OCI-LY7 (cell line): ENCODE measurements around the gene CAP1. TPM values are rescaled to one million over a fixed set of nuclear protein-coding genes. Genes with fewer than 3 reads are reported as not detected.

Experiments
- BruUV-seq: library from RNA; stranded (reverse); fragments of 400-500 nt; replicated peaks from 2 replicates; lab custom pipeline; 2021; lab: Mats Ljungman, UMichigan
- CTCF ChIA-PET: fragments of 300-600 bp; sonication (Branson Sonifier 250); formaldehyde crosslinking; loops from one replicate; lab custom pipeline; 2022; ENCODE audit warnings: antibody characterized with exemption; ENCODE audit not compliant: unreplicated experiment; lab: Charles Lee
- POLR2A ChIA-PET: fragments of 300-600 bp; sonication (Branson Sonifier 250); formaldehyde crosslinking; loops from one replicate; lab custom pipeline; 2022; ENCODE audit warnings: antibody characterized with exemption; lab: Charles Lee
- DNase-seq: peaks from one replicate; pipeline ENCODE4 v3.0.0-alpha.2; 2015; ENCODE audit warnings: low spot score
- H2AFZ ChIP-seq: fragments of 200-600 bp; sonication (generic), shearing (Covaris generic); 2 replicates; pipeline ENCODE4 v1.6.1; 2014; ENCODE audit warnings: mild to moderate bottlenecking, antibody characterized with exemption, low read length, moderate library complexity
- H3K27ac ChIP-seq: fragments of 200-600 bp; sonication (generic); 2 replicates; pipeline ENCODE4 v1.5.1; 2014; ENCODE audit warnings: mixed run types, low read depth, mild to moderate bottlenecking, moderate library complexity, low read length, inconsistent platforms; ENCODE audit not compliant: poor library complexity, severe bottlenecking
- H3K36me3 ChIP-seq: fragments of 200-600 bp; sonication (generic); 2 replicates; pipeline ENCODE4 v1.6.1; 2014; ENCODE audit warnings: mild to moderate bottlenecking, antibody characterized with exemption, low read length, moderate library complexity, mixed read lengths; ENCODE audit not compliant: insufficient read depth
- H3K4me1 ChIP-seq: fragments of 200-600 bp; sonication (generic); 2 replicates; pipeline ENCODE4 v1.5.1; 2014; ENCODE audit warnings: mild to moderate bottlenecking, low read length; ENCODE audit not compliant: insufficient read depth, poor library complexity, severe bottlenecking
- H3K4me2 ChIP-seq: fragments of 200-600 bp; sonication (generic); 2 replicates; pipeline ENCODE4 v1.6.1; 2014; ENCODE audit warnings: mild to moderate bottlenecking, low read length
- H3K4me3 ChIP-seq: fragments of 200-600 bp; sonication (generic); 2 replicates; pipeline ENCODE4 v1.5.1; 2014; ENCODE audit warnings: mild to moderate bottlenecking, low read depth, low read length; ENCODE audit not compliant: poor library complexity, severe bottlenecking
- H3K79me2 ChIP-seq: fragments of 200-600 bp; sonication (generic); 2 replicates; pipeline ENCODE4 v1.6.1; 2016; ENCODE audit warnings: low read depth, mild to moderate bottlenecking, low read length, moderate library complexity, mixed read lengths; ENCODE audit not compliant: insufficient read depth
- H3K9me2 ChIP-seq: fragments of 200-600 bp; sonication (generic); 2 replicates; pipeline ENCODE4 v1.6.1; 2016; ENCODE audit warnings: mild to moderate bottlenecking, low read length, mixed read lengths; ENCODE audit not compliant: insufficient read depth
- H3K9me3 ChIP-seq: fragments of 200-600 bp; sonication (generic); 2 replicates; pipeline ENCODE4 v1.6.1; 2014; ENCODE audit warnings: mild to moderate bottlenecking, mixed run types, low read length, mixed read lengths
- H4K20me1 ChIP-seq: fragments of 200-600 bp; sonication (generic); 2 replicates; pipeline ENCODE4 v1.6.1; 2014; ENCODE audit warnings: mild to moderate bottlenecking, antibody characterized with exemption, low read length, moderate library complexity, mixed read lengths; ENCODE audit not compliant: insufficient read depth
- EZH2phosphoT487 ChIP-seq: fragments of 200-600 bp; sonication (generic); IDR thresholded peaks from 2 replicates; pipeline ENCODE4 v1.6.1; 2018; ENCODE audit warnings: low read depth, borderline replicate concordance, mild to moderate bottlenecking, mixed run types, antibody characterized with exemption, low read length, moderate library complexity, mixed read lengths
- intact Hi-C: fragments of 100-400 bp; cut with micrococcal nuclease; formaldehyde crosslinking; loops from one replicate; pipeline ENCODE4 v1.10.0; 2022; ENCODE audit not compliant: unreplicated experiment
- total RNA-seq, 2 experiments: library from RNA; depleted of rRNA in 1 of 2; stranded (reverse); fragments of >200 nt in 1 of 2; shearing (Covaris generic) in 1 of 2; gene quantifications; 2 replicates each; pipeline ENCODE4 v1.2.3, GENCODE V29; 2014 to 2022
- TF ChIP-seq, protein P1 (sequence below): fragments of 200-600 bp; sonication (generic); conservative IDR thresholded peaks from 2 replicates; pipeline ENCODE4 v1.5.1; 2014; ENCODE audit warnings: mild to moderate bottlenecking, antibody characterized with exemption, low read length, moderate library complexity, mixed read lengths

The CAP1 gene
- total RNA-seq, 2 experiments from 2014 or later = 193 to 296 TPM

- no peak for DNase-seq
- BruUV-seq = no TSS peak
- Histone ChIP-seq H3K4me3 (no peak overlapping the region), H3K4me1 (peaks cover 16% of the 10 kb centered on the region), H3K4me2 (no peak overlapping the region), H2AFZ (no peak overlapping the region), H3K79me2 (no peaks in the 10 kb centered on the region), H3K9me2 (no peaks in the 10 kb centered on the region), H3K36me3 (no peaks in the 10 kb centered on the region), H3K9me3 (no peaks in the 10 kb centered on the region), H4K20me1 (no peaks in the 10 kb centered on the region), H3K27ac (no peak overlapping the region)
- ChIA-PET POLR2A (no interaction called here), CTCF (no interaction called here)
- intact Hi-C loops = no loop called here
- TF ChIP-seq, protein P1, sequence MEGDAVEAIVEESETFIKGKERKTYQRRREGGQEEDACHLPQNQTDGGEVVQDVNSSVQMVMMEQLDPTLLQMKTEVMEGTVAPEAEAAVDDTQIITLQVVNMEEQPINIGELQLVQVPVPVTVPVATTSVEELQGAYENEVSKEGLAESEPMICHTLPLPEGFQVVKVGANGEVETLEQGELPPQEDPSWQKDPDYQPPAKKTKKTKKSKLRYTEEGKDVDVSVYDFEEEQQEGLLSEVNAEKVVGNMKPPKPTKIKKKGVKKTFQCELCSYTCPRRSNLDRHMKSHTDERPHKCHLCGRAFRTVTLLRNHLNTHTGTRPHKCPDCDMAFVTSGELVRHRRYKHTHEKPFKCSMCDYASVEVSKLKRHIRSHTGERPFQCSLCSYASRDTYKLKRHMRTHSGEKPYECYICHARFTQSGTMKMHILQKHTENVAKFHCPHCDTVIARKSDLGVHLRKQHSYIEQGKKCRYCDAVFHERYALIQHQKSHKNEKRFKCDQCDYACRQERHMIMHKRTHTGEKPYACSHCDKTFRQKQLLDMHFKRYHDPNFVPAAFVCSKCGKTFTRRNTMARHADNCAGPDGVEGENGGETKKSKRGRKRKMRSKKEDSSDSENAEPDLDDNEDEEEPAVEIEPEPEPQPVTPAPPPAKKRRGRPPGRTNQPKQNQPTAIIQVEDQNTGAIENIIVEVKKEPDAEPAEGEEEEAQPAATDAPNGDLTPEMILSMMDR = no peak
- TF ChIP-seq EZH2phosphoT487 = no peak
These were observed 9.9 kb upstream of the CAP1 start for GRCh38 chr1:40030528-40031135.

GRCh38 chr1:40032240-40032891, 8.2 kb upstream of the CAP1 start:
- TF ChIP-seq EZH2phosphoT487 = no peak
- TF ChIP-seq, protein P1 = peak; percentile 97
- Histone ChIP-seq H3K9me3 (no peaks in the 10 kb centered on the region), H3K79me2 (no peaks in the 10 kb centered on the region), H3K4me3 (no peak overlapping the region), H3K27ac (no peak overlapping the region), H3K36me3 (no peaks in the 10 kb centered on the region), H2AFZ (peak overlapping the region; percentile 37; the same call in 1 of the 2 replicates), H3K4me1 (peaks cover 16% of the 10 kb centered on the region), H4K20me1 (no peaks in the 10 kb centered on the region), H3K9me2 (no peaks in the 10 kb centered on the region), H3K4me2 (no peak overlapping the region)
- DNase-seq = peak; percentile 72
- intact Hi-C loops = loop anchor here (1.0 kb wide), 3 partner anchors 59 to 215 kb away; no protein-coding TSS in a partner anchor
- BruUV-seq = no TSS peak
- ChIA-PET CTCF (interaction anchor here (0.6 to 2.2 kb wide), 4 partner anchors 52 to 150 kb away, joined by 3 to 14 read pairs (median 4); no protein-coding TSS in a partner anchor), POLR2A (interaction anchor here (0.6 to 1.7 kb wide), 6 partner anchors 10 to 504 kb away, joined by 3 to 5 read pairs (median 4); no protein-coding TSS in a partner anchor)
